K562 (cell line): ENCODE measurements around the gene AP1M1. TPM values are rescaled to one million over a fixed set of nuclear protein-coding genes. Genes with fewer than 3 reads are reported as not detected.

ENCODE experiments used
- DDX20 ChIP-seq: fragments of 450-650 bp; IDR thresholded peaks from 2 replicates; pipeline ENCODE4 v1.6.1; 2016; ENCODE audit warnings: missing genetic modification characterization, low read depth, mild to moderate bottlenecking, missing compliant biosample characterization, moderate library complexity
- EWSR1 ChIP-seq: fragments of 450-650 bp; IDR thresholded peaks from 2 replicates; pipeline ENCODE4 v1.6.1; 2018; ENCODE audit warnings: borderline replicate concordance, mild to moderate bottlenecking, low read depth, moderate library complexity; ENCODE audit not compliant: partially characterized antibody
- FOXA1 ChIP-seq: fragments of 450-650 bp; IDR thresholded peaks from 2 replicates; pipeline ENCODE4 v1.6.1; 2016; ENCODE audit warnings: mild to moderate bottlenecking, borderline replicate concordance
- HDAC8 ChIP-seq: fragments of 450-650 bp; IDR thresholded peaks from 2 replicates; pipeline ENCODE4 v1.6.1; 2016; ENCODE audit warnings: mild to moderate bottlenecking, missing genetic modification characterization, moderate library complexity, missing compliant biosample characterization
- HMGN3 ChIP-seq: IDR thresholded peaks from 2 replicates; pipeline ENCODE4 v1.6.1; 2011; ENCODE audit warnings: borderline replicate concordance, low read depth, mild to moderate bottlenecking, mixed read lengths, low read length; ENCODE audit not compliant: insufficient read length; ENCODE audit errors: extremely low read depth
- KAT7 ChIP-seq: sonication (generic); formaldehyde crosslinking; IDR thresholded peaks from 2 replicates; pipeline ENCODE4 v1.8.0; 2022; ENCODE audit warnings: missing genetic modification reagents, mild to moderate bottlenecking, borderline replicate concordance
- NCOA2 ChIP-seq, 2 experiments: fragments of 450-650 bp; IDR thresholded peaks; 2 replicates each; pipeline ENCODE4 v1.6.1; 2018; ENCODE audit warnings: mild to moderate bottlenecking in 2 of 2, moderate library complexity in 1 of 2; ENCODE audit not compliant: partially characterized antibody in 2 of 2
- NKRF ChIP-seq: fragments of 450-650 bp; IDR thresholded peaks from 2 replicates; pipeline ENCODE4 v1.6.1; 2016; ENCODE audit warnings: borderline replicate concordance
- PRMT5 ChIP-seq: sonication (generic); formaldehyde crosslinking; IDR thresholded peaks from 2 replicates; pipeline ENCODE4 v1.5.0; 2020; ENCODE audit warnings: missing genetic modification reagents
- RCOR1 ChIP-seq, 2 experiments: IDR thresholded peaks; 2 replicates each; pipeline ENCODE4 v1.6.1; 2012; ENCODE audit warnings: low read depth in 2 of 2, low read length in 2 of 2, borderline replicate concordance in 1 of 2, improper control_type of control experiment in 1 of 2
- SRSF9 ChIP-seq: fragments of 200-400 bp; formaldehyde crosslinking; IDR thresholded peaks from 2 replicates; pipeline ENCODE4 v1.6.1; 2017; ENCODE audit warnings: low read depth, low read length, borderline replicate concordance
- TOE1 ChIP-seq, 2 experiments: fragments of 450-650 bp in 1 of 2; sonication (generic) in 1 of 2; formaldehyde crosslinking in 1 of 2; IDR thresholded peaks; 2 replicates each; pipeline versions ENCODE4 v1.7.1 to v1.8.0; 2016 to 2022; ENCODE audit warnings: borderline replicate concordance in 2 of 2, mild to moderate bottlenecking in 2 of 2, antibody characterized with exemption in 1 of 2, inconsistent platforms in 1 of 2, low read depth in 1 of 2, missing genetic modification reagents in 1 of 2, moderate library complexity in 1 of 2
- TSHZ1 ChIP-seq: fragments of 250-450 bp; sonication (Bioruptor Pico); IDR thresholded peaks from 2 replicates; pipeline ENCODE4 v1.4.0; 2020; ENCODE audit warnings: mild to moderate bottlenecking, moderate library complexity
- YBX1 ChIP-seq: fragments of 450-650 bp; IDR thresholded peaks from 2 replicates; pipeline ENCODE4 v1.7.1; 2016; ENCODE audit warnings: mild to moderate bottlenecking
- ZNF23 ChIP-seq: fragments of 250-450 bp; sonication (Bioruptor Pico); IDR thresholded peaks from 2 replicates; pipeline ENCODE4 v1.4.0; 2020; ENCODE audit warnings: mild to moderate bottlenecking
- ZNF717 ChIP-seq: fragments of 250-450 bp; sonication (Bioruptor Pico); IDR thresholded peaks from 2 replicates; pipeline ENCODE4 v1.5.0; 2021
- polyA plus RNA-seq, 8 experiments: library from polyadenylated mRNA; depleted of rRNA in 4 of 8; stranded (reverse) in 5 of 8; unstranded in 3 of 8; fragments of >200 nt; fragmentation: Nextera tagmentation in 2 of 8; fragmentation: Illumina TruSeq in 1 of 8; extraction: Ambion mirVana in 2 of 8; extraction: Trizol in 1 of 8; gene quantifications; 2 replicates each; pipeline versions ENCODE4 v1.2.1 to v1.2.3, GENCODE V29; 2011 to 2014; ENCODE audit warnings: inconsistent platforms in 1 of 8, missing spikeins in 1 of 8
- total RNA-seq, 7 experiments: library from RNA; depleted of rRNA in 6 of 7; stranded (reverse); fragments of >200 nt in 6 of 7; fragmentation: Illumina TruSeq in 2 of 7; extraction: Trizol in 2 of 7; gene quantifications; 2 replicates each; pipeline versions ENCODE4 v1.2.1 to v1.2.3, GENCODE V29; 2011 to 2021; ENCODE audit warnings: low replicate concordance in 1 of 7
- TF ChIP-seq, protein P1 (sequence below), 2 experiments: fragments of 150-350 bp in 1 of 2; IDR thresholded peaks; 2 replicates each; pipeline ENCODE4 v1.6.1; 2012 to 2016; ENCODE audit warnings: low read depth in 2 of 2, low read length in 2 of 2, mild to moderate bottlenecking in 1 of 2, moderate library complexity in 1 of 2

AP1M1 gene
- total and polyA plus RNA-seq, 9 of the 15 experiments (the other 6 are each of a cell fraction or from before 2014, with no cell fraction given): 0.87 to 56.2 (median 29.1) TPM

DNA sequence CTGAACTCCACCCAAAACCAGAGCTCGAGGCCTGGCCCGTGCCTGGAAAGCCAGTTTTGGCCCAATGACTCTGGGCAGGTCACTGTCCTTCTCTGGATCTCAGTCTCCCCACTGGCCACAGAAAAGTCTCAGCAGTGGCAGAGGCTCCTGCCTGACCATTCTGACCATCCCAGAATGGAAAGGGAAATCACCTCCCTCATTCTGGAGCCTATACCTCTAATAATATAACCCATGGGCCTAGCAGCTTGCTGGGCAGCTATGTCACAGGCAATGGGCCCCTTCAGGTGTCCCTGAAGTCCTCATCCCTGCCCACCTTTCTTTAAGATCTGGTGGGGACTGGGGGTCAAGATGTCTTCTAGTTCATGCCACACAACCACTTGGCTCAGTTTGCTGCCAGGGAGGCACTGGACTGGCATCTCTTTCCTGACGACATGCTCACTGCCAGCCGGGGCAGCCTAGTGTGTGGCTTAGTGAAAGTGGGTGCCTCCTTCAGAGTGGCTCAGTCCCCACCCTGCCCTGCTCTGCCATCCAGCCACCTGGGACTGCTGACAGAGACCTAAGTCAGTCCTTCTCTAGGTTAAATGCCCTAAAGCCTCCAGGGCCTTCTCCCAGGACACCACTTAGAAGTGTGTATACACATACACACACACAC, 62.6 kb downstream of the AP1M1 start (continued):
- TF ChIP-seq, protein P1, sequence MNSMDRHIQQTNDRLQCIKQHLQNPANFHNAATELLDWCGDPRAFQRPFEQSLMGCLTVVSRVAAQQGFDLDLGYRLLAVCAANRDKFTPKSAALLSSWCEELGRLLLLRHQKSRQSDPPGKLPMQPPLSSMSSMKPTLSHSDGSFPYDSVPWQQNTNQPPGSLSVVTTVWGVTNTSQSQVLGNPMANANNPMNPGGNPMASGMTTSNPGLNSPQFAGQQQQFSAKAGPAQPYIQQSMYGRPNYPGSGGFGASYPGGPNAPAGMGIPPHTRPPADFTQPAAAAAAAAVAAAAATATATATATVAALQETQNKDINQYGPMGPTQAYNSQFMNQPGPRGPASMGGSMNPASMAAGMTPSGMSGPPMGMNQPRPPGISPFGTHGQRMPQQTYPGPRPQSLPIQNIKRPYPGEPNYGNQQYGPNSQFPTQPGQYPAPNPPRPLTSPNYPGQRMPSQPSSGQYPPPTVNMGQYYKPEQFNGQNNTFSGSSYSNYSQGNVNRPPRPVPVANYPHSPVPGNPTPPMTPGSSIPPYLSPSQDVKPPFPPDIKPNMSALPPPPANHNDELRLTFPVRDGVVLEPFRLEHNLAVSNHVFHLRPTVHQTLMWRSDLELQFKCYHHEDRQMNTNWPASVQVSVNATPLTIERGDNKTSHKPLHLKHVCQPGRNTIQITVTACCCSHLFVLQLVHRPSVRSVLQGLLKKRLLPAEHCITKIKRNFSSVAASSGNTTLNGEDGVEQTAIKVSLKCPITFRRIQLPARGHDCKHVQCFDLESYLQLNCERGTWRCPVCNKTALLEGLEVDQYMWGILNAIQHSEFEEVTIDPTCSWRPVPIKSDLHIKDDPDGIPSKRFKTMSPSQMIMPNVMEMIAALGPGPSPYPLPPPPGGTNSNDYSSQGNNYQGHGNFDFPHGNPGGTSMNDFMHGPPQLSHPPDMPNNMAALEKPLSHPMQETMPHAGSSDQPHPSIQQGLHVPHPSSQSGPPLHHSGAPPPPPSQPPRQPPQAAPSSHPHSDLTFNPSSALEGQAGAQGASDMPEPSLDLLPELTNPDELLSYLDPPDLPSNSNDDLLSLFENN (IDR thresholded peaks at IDR 0.05; ENCODE audit: low read depth in 2 of 2, low read length in 2 of 2): no peak
- TF ChIP-seq RCOR1 (IDR thresholded peaks at IDR 0.05; ENCODE audit: borderline replicate concordance in 1 of 2, low read depth in 2 of 2, low read length in 2 of 2) (peak in 1 of 2 experiments; percentile 67; a peak in 1 of 4 replicates), TOE1 (IDR thresholded peaks at IDR 0.05; ENCODE audit: borderline replicate concordance) (no peak), TOE1 (CRISPR knock-in tag; IDR thresholded peaks at IDR 0.05; ENCODE audit: borderline replicate concordance, low read depth) (no peak), TSHZ1 (CRISPR knock-in tag) (no peak), PRMT5 (CRISPR knock-in tag) (no peak), NCOA2 (IDR thresholded peaks at IDR 0.05; ENCODE audit: partially characterized antibody in 2 of 2) (no peak), SRSF9 (no peak), ZNF717 (no peak), ZNF23 (CRISPR knock-in tag) (no peak), HDAC8 (tag) (no peak), EWSR1 (no peak), DDX20 (tag) (no peak), KAT7 (CRISPR knock-in tag) (no peak), FOXA1 (no peak), HMGN3 (no peak), YBX1 (no peak), NKRF (no peak)
